Rectal smooth muscle tissue (tissue), 1 donor: ENCODE results near the gene ADTRP.
"Not testable (repeated sequence)": the region's sequence is repeated elsewhere in the genome, so short reads cannot be mapped to it uniquely, and the experiment has no call there.

ENCODE experiments used
- H3K27ac ChIP-seq: one replicate; pipeline ENCODE4 v1.7.0; 2013; ENCODE audit warnings: low read depth, low read length, inconsistent platforms
- H3K27me3 ChIP-seq: one replicate; pipeline ENCODE4 v1.7.0; 2013; ENCODE audit warnings: low read length; ENCODE audit not compliant: control insufficient read depth, insufficient read depth
- H3K36me3 ChIP-seq: one replicate; pipeline ENCODE4 v1.7.0; 2013; ENCODE audit warnings: low read length; ENCODE audit not compliant: control insufficient read depth, insufficient read depth
- H3K4me1 ChIP-seq: one replicate; pipeline ENCODE4 v1.7.0; 2013; ENCODE audit warnings: low read length; ENCODE audit not compliant: control insufficient read depth, insufficient read depth
- H3K4me3 ChIP-seq: one replicate; pipeline ENCODE4 v1.7.0; 2013; ENCODE audit warnings: low read length
- H3K9ac ChIP-seq: one replicate; pipeline ENCODE4 v1.7.0; 2013; ENCODE audit warnings: low read length

ADTRP gene

GRCh38 chr6:11685481-11686093, 93.0 kb downstream of the ADTRP start:
- no peak overlapping the region for H3K9ac ChIP-seq
- no peaks in the 10 kb centered on the region for H3K27me3 ChIP-seq
- H3K36me3 ChIP-seq = no peaks in the 10 kb centered on the region
- H3K27ac ChIP-seq = no peak overlapping the region
- no peak overlapping the region for H3K4me3 ChIP-seq
- H3K4me1 ChIP-seq = no peaks in the 10 kb centered on the region

- no peak overlapping the region for H3K27ac ChIP-seq
- H3K9ac ChIP-seq = no peak overlapping the region
- H3K36me3 ChIP-seq = no peaks in the 10 kb centered on the region
- no peaks in the 10 kb centered on the region for H3K27me3 ChIP-seq
- H3K4me1 ChIP-seq = no peaks in the 10 kb centered on the region
- H3K4me3 ChIP-seq = no peak overlapping the region
These were observed 93.6 kb downstream of the ADTRP start for GRCh38 chr6:11684901-11685480.

GRCh38 chr6:11683871-11684270, 94.7 kb downstream of the ADTRP start:
- Histone ChIP-seq H3K27me3 (no peaks in the 10 kb centered on the region), H3K4me1 (no peaks in the 10 kb centered on the region), H3K27ac (no peak overlapping the region), H3K36me3 (no peaks in the 10 kb centered on the region), H3K4me3 (no peak overlapping the region), H3K9ac (no peak overlapping the region)

GRCh38 chr6:11682561-11682975, 96.0 kb downstream of the ADTRP start:
- no peak overlapping the region for H3K27ac ChIP-seq
- H3K4me3 ChIP-seq = no peak overlapping the region
- no peaks in the 10 kb centered on the region for H3K27me3 ChIP-seq
- H3K4me1 ChIP-seq = no peaks in the 10 kb centered on the region
- no peak overlapping the region for H3K9ac ChIP-seq
- H3K36me3 ChIP-seq = no peaks in the 10 kb centered on the region

GRCh38 chr6:11681770-11682169, 96.8 kb downstream of the ADTRP start:
- no peak overlapping the region for H3K27ac ChIP-seq

GRCh38 chr6:11681357-11681756, 97.2 kb downstream of the ADTRP start:
- no peak overlapping the region for H3K27ac ChIP-seq
- H3K27me3 ChIP-seq = no peaks in the 10 kb centered on the region
- H3K4me3 ChIP-seq = no peak overlapping the region
- H3K4me1 ChIP-seq = no peaks in the 10 kb centered on the region
- no peaks in the 10 kb centered on the region for H3K36me3 ChIP-seq
- no peak overlapping the region for H3K9ac ChIP-seq

More at GRCh38 chr6:11681770-11682169, 96.8 kb downstream of the ADTRP start:
- H3K4me3 ChIP-seq = no peak overlapping the region
- H3K36me3 ChIP-seq = no peaks in the 10 kb centered on the region
- no peak overlapping the region for H3K9ac ChIP-seq
- H3K4me1 ChIP-seq = no peaks in the 10 kb centered on the region
- H3K27me3 ChIP-seq = no peaks in the 10 kb centered on the region

GRCh38 chr6:11680479-11680878, 98.1 kb downstream of the ADTRP start:
- H3K36me3 ChIP-seq, H3K4me3 ChIP-seq, H3K9ac ChIP-seq, H3K4me1 ChIP-seq, H3K27ac ChIP-seq, H3K27me3 ChIP-seq: not testable (repeated sequence)

- H3K4me1 ChIP-seq = no peaks in the 10 kb centered on the region
- no peak overlapping the region for H3K9ac ChIP-seq
- H3K27ac ChIP-seq = no peak overlapping the region
- H3K4me3 ChIP-seq = no peak overlapping the region
- H3K27me3 ChIP-seq = no peaks in the 10 kb centered on the region
- H3K36me3 ChIP-seq = no peaks in the 10 kb centered on the region
These were observed 99.5 kb downstream of the ADTRP start for GRCh38 chr6:11679099-11679498.

- no peak overlapping the region for H3K4me3 ChIP-seq
- H3K4me1 ChIP-seq = no peaks in the 10 kb centered on the region
- no peak overlapping the region for H3K9ac ChIP-seq
- no peak overlapping the region for H3K27ac ChIP-seq
- no peaks in the 10 kb centered on the region for H3K36me3 ChIP-seq
- H3K27me3 ChIP-seq = no peaks in the 10 kb centered on the region
These were observed 103.0 kb downstream of the ADTRP start for GRCh38 chr6:11675601-11676000.

- Histone ChIP-seq H3K36me3 (no peaks in the 10 kb centered on the region), H3K4me1 (no peaks in the 10 kb centered on the region), H3K27ac (no peak overlapping the region), H3K27me3 (no peaks in the 10 kb centered on the region), H3K9ac (no peak overlapping the region), H3K4me3 (no peak overlapping the region)
These were observed 105.9 kb downstream of the ADTRP start for GRCh38 chr6:11672669-11673068.

GRCh38 chr6:11672256-11672655, 106.3 kb downstream of the ADTRP start:
- Histone ChIP-seq H3K27me3 (no peaks in the 10 kb centered on the region), H3K4me3 (no peak overlapping the region), H3K9ac (no peak overlapping the region), H3K4me1 (no peaks in the 10 kb centered on the region), H3K27ac (no peak overlapping the region), H3K36me3 (no peaks in the 10 kb centered on the region)

- Histone ChIP-seq H3K4me1 (no peaks in the 10 kb centered on the region), H3K9ac (no peak overlapping the region), H3K27me3 (no peaks in the 10 kb centered on the region), H3K27ac (no peak overlapping the region), H3K36me3 (no peaks in the 10 kb centered on the region), H3K4me3 (no peak overlapping the region)
These were observed 108.9 kb downstream of the ADTRP start for GRCh38 chr6:11669696-11670095.

- Histone ChIP-seq H3K27me3 (no peaks in the 10 kb centered on the region), H3K4me1 (no peaks in the 10 kb centered on the region), H3K4me3 (no peak overlapping the region), H3K36me3 (no peaks in the 10 kb centered on the region), H3K27ac (no peak overlapping the region), H3K9ac (no peak overlapping the region)
These were observed 110.1 kb downstream of the ADTRP start for GRCh38 chr6:11668455-11668854.
